ENCODE results near the gene TBC1D16.

DNA sequence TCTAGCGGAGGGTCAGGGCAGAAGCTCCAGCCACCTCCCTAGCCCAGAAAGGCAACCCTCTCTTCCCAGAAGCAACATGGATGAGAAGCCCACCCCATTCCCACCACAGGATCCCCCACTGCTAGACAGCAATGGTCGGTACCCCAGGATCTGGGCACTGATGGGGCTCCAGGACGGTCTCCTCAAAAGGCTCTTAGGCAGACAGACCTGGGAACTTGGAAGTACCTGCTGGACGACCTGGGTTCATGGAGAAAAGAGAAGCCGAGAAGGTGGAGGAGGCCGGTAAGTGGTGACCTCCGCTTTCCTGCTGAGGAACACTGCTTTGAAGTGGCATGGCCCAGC lies 96.6 kb downstream of the TBC1D16 start:
- TF ChIP-seq, protein P1, sequence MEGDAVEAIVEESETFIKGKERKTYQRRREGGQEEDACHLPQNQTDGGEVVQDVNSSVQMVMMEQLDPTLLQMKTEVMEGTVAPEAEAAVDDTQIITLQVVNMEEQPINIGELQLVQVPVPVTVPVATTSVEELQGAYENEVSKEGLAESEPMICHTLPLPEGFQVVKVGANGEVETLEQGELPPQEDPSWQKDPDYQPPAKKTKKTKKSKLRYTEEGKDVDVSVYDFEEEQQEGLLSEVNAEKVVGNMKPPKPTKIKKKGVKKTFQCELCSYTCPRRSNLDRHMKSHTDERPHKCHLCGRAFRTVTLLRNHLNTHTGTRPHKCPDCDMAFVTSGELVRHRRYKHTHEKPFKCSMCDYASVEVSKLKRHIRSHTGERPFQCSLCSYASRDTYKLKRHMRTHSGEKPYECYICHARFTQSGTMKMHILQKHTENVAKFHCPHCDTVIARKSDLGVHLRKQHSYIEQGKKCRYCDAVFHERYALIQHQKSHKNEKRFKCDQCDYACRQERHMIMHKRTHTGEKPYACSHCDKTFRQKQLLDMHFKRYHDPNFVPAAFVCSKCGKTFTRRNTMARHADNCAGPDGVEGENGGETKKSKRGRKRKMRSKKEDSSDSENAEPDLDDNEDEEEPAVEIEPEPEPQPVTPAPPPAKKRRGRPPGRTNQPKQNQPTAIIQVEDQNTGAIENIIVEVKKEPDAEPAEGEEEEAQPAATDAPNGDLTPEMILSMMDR (conservative IDR thresholded peaks at IDR 0.05) = no peak
- TF ChIP-seq ZFX (IDR thresholded peaks at IDR 0.05) = no peak

All from C4-2B (cell line).